ENCODE measurements around the gene CGB8. TPM values are rescaled to one million over a fixed set of nuclear protein-coding genes. Genes with fewer than 3 reads are reported as not detected.

The CGB8 gene
- total RNA-seq, 1 donor from 2014 or later: 3.3 TPM

GRCh38 chr19:49085868-49086232, 36.9 kb upstream of the CGB8 start:
- H3K27me3 ChIP-seq (ENCODE audit: control insufficient read depth, insufficient read depth, low read length): no peaks in the 10 kb centered on the region
- no peak for DNase-seq (ENCODE audit: low read depth)
- peak overlapping the region; percentile 98 for H3K4me3 ChIP-seq (ENCODE audit: low read depth, low read length)
- no peak for TF ChIP-seq CTCF (IDR thresholded peaks at IDR 0.05; ENCODE audit: insufficient read depth, low read length, poor library complexity, severe bottlenecking)
- H3K36me3 ChIP-seq (ENCODE audit: control insufficient read depth, insufficient read depth, low read length): peaks cover 2% of the 10 kb centered on the region

- Histone ChIP-seq H3K36me3 (ENCODE audit: control insufficient read depth, insufficient read depth, low read length) (peaks cover 2% of the 10 kb centered on the region), H3K27me3 (ENCODE audit: control insufficient read depth, insufficient read depth, low read length) (no peaks in the 10 kb centered on the region), H3K4me3 (ENCODE audit: low read depth, low read length) (peak within 1 kb of the TSS; percentile 98)
- TF ChIP-seq CTCF (IDR thresholded peaks at IDR 0.05; ENCODE audit: insufficient read depth, low read length, poor library complexity, severe bottlenecking): no peak
- peak; percentile 91 for DNase-seq (ENCODE audit: low read depth)
These were observed 36.3 kb upstream of the CGB8 start, which contains the start of gene SNRNP70 for GRCh38 chr19:49085020-49085867. Gene SNRNP70 (plus strand): TSS chr19:49085451. CDS start chr19:49086415, 964 bp downstream.

- Histone ChIP-seq H3K27me3 (ENCODE audit: control insufficient read depth, insufficient read depth, low read length) (no peaks in the 10 kb centered on the region), H3K36me3 (ENCODE audit: control insufficient read depth, insufficient read depth, low read length) (peaks cover 2% of the 10 kb centered on the region), H3K4me3 (ENCODE audit: low read depth, low read length) (peak overlapping the region; percentile 36)
- DNase-seq (ENCODE audit: low read depth): no peak
- no peak for TF ChIP-seq CTCF (IDR thresholded peaks at IDR 0.05; ENCODE audit: insufficient read depth, low read length, poor library complexity, severe bottlenecking)
These were observed 35.5 kb upstream of the CGB8 start for GRCh38 chr19:49084206-49085019.

- Histone ChIP-seq H3K36me3 (ENCODE audit: control insufficient read depth, insufficient read depth, low read length) (no peaks in the 10 kb centered on the region), H3K27me3 (ENCODE audit: control insufficient read depth, insufficient read depth, low read length) (no peaks in the 10 kb centered on the region), H3K4me3 (ENCODE audit: low read depth, low read length) (no peak overlapping the region)
- DNase-seq (ENCODE audit: low read depth): no peak
- TF ChIP-seq CTCF (IDR thresholded peaks at IDR 0.05; ENCODE audit: insufficient read depth, low read length, poor library complexity, severe bottlenecking): no peak
These were observed 32.4 kb upstream of the CGB8 start for GRCh38 chr19:49081273-49081672.

- no peak overlapping the region for H3K4me3 ChIP-seq (ENCODE audit: low read depth, low read length)
- H3K27me3 ChIP-seq (ENCODE audit: control insufficient read depth, insufficient read depth, low read length): no peaks in the 10 kb centered on the region
- no peak for TF ChIP-seq CTCF (IDR thresholded peaks at IDR 0.05; ENCODE audit: insufficient read depth, low read length, poor library complexity, severe bottlenecking)
- H3K36me3 ChIP-seq (ENCODE audit: control insufficient read depth, insufficient read depth, low read length): no peaks in the 10 kb centered on the region
- DNase-seq (ENCODE audit: low read depth): no peak
These were observed 31.5 kb upstream of the CGB8 start for GRCh38 chr19:49080392-49080791.

All from kidney epithelial cell (primary cell).